ENCODE results near the gene VAV3.

The VAV3 gene

GRCh38 chr1:107883562-107883961 is 81.4 kb downstream of the VAV3 start:
- DNase-seq = no peak

DNA sequence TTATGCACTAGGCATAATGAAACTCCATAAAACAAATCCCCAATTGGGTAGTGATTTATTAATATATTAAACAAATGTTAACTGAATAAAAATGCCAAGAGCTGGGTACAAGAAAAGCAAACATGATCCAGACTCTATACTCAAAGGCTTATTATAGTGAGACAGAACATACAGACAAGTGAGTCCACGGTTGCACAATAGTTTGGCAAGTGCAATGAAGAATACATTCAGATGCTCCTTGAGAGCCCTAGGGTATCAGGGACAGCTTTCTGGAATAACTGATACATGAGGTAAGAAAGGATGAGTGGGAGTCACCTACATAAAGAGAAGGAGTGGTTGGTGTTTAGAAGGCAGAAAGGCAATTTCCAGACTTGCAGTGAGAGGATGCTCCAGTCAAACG is 85.1 kb downstream of the VAV3 start:
- DNase-seq = no peak

DNA sequence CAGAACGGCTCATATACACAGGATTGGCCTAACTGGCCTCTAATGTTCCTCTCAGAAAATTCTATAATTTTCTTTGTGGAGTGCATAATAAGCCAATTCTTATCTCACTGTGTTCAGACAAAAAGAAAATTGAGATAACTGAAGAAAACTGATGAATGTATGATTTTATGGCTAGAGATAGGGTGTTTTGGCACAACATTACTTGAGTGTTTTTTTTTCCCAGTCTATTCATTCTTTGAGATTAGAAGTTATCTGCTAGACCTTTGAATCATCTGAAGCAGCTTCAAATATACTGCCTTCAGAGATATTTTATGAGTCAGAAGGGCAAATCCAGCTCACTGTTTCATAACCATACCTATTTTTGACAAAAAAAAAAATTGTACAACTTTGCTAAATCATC is 85.6 kb downstream of the VAV3 start:
- DNase-seq = no peak

DNA sequence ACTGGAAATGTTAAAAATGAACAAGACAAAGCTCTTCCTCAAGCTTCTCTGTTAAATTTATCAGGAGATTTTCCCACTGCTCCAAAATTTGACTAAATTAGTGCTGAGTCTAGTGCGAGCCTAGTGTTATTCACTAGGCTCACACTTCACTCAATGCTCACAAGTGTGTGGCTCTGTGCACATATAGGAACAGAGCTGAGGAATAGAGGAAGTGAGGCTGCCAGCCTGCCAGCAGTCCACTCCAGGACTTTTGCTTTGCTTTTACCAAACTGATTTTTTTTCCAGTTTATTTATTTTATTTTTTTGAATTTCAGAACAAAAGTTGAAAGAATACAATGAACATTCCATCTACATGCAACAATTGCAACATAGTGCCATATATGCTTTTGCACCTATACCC is 87.2 kb downstream of the VAV3 start:
- DNase-seq = no peak

DNA sequence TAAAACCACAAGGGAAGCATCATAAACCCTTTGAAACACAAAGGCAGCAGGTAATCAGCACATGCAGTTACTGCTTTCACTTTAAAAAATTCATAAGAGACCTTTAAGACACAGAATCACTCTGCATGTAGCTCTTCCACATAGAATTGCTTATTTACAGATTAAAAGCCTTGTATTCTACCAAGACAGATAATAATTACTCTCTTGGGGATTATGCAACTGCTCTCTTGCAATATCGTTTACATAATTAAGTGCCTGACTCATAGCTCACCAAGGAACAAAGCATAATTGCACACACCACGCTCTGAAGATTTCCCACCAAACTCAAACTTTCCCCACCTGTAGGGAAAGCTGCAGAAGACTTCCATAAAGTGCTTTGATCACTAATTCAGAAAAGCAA is 87.9 kb downstream of the VAV3 start:
- no peak for DNase-seq

GRCh38 chr1:107875689-107876088 is 89.3 kb downstream of the VAV3 start:
- DNase-seq = no peak

DNA sequence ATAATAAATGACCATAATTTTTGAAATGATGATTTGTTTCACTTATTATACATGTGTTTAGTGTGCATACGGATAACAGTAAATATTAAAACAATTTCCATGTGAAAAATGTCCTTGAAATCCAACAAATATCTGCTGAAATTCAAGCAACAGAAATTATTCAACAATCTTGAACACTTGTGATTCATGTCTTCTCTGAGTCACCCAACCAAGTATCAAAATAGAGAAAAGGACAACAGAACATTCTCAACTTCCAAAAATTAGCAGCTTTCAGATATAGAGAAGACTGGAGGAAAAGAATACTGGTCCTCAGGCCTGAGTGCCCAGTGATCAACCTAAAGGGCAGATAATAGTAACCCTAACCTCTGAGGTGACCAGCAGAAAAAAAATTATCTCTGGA is 90.8 kb downstream of the VAV3 start:
- DNase-seq = no peak

DNA sequence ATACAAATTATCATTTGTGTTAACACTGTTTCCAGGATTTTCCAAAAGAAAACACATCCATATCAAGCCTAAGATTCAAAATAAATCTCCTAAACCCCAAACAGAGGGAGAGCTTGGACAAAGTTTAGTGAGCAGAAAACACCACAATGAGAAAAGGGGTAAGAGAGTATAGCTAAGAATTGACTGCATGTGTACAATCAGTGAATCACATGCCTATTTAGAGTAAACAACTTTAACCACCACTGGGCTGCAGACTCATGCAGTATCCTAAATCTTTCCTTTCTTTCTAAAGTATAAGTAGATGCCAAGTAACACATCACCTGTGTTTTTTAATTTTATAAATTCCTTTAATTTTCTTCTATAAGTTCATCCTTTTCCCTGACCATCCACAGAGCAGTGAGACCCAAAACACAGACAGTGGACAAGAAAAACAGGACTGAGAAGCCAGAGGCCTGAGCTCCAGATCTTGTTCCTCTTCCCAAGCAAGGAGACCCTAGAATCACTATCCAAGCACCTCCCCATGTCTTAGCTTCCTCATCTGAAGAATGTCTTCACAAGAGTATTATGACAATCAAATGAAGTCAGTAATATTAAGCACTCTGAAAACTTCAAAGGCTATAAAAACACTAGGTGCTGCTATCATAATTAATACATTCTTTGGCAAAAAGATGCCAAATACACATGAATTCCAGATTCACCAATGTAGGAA is 93.1 kb downstream of the VAV3 start:
- DNase-seq = no peak

GRCh38 chr1:107871259-107871658 is 93.7 kb downstream of the VAV3 start:
- DNase-seq = no peak

GRCh38 chr1:107870696-107871095 is 94.3 kb downstream of the VAV3 start:
- no peak for DNase-seq

DNA sequence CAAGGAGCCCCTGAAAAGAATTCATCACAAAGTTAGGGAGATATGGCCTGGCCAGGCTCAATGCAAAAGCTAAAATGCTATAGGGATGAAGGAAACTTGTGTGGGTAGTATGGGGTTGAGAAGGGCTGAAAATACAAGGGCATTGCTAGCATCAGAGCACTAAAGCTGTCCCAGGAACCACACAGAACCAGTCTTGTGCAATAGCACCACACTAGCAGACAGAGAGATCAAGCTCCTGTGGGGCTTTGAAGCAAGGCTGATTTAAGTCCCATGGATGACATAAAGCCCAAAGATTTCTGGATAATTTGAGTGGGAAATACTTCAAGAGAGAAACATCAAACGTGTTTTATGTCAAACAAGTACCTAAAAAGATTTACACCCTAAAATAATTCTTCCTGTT is 97.1 kb downstream of the VAV3 start:
- DNase-seq = no peak

DNA sequence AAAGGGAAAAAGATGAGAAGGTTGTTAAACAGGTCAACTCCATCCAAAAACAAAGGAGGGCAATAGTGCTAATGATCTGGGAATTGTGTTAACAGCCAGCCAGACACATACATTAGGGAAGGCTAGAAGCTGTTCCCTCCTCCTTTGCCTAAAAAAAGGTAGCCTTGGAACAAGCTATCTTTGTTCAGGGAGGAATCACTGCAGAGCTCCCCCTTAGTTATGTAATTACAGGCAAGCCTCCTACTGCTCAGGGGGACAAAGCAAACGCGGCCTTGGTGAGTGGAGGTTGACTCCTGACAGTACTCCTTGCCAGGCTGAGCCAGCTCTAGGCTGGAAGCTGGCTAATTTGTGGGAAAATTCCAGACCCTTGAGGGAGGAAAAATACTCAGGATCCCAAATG is 97.6 kb downstream of the VAV3 start:
- DNase-seq = no peak

- DNase-seq = no peak
Observed at GRCh38 chr1:107866870-107867269, 98.1 kb downstream of the VAV3 start.

GRCh38 chr1:107865627-107866026 is 99.4 kb downstream of the VAV3 start:
- DNase-seq = no peak

GRCh38 chr1:107863342-107863741 is 101.6 kb downstream of the VAV3 start:
- DNase-seq = no peak

- DNase-seq = peak; percentile 27
Observed at GRCh38 chr1:107862064-107862463, 102.9 kb downstream of the VAV3 start.

GRCh38 chr1:107858323-107858722 is 106.7 kb downstream of the VAV3 start:
- DNase-seq = no peak

DNA sequence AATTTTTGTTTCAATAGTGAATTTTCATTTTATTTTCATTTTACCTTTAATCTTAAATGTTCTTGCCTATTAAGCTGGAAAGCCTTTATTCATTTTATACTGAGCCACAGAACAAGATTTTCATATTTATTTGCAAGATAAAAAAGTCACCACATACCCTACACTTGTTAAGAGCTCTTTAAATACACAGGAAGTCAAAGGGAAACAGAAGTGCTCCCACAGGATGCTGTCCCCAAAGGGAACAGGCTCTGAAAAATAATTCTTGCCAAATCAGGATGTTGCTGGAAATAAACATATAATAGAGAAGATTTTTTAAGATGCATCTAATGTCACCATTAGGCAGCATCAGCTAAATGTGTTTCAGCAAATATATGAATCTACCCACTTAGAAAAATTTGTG is 113.6 kb downstream of the VAV3 start:
- DNase-seq = no peak

DNA sequence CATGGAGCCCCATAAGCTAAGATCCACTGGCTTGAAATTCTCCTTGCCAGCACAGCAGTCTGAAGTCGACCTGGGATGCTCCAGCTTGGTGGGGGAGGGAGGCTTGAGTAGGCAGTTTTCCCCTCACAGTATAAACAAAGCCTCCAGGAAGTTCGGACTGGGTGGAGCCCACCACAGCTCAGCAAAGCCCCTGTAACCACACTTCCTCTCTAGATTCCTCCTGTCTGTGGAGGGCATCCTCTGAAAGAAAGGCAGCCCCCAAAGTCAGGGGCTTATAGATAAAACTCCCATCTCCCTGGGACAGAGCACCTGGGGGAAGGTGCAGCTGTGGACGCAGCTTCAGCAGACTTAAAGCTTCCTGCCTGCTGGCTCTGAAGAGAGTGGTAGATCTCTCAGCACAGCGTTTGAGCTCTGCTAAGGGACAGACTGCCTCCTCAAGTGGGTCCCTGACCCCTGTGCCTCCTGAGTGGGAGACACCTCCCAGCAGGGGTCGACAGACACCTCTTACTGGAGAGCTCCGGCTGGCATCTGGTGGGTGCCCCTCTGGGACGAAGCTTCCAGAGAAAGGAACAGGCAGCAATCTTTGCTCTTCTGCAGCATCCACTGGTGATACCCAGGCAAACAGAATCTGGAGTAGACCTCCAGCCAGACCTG is 120.3 kb downstream of the VAV3 start:
- peak; percentile 23 for DNase-seq

- peak; percentile 34 for DNase-seq
Observed at GRCh38 chr1:107843989-107844388, 121.0 kb downstream of the VAV3 start.

- no peak for DNase-seq
Observed at GRCh38 chr1:107842241-107842640, 122.7 kb downstream of the VAV3 start.

DNA sequence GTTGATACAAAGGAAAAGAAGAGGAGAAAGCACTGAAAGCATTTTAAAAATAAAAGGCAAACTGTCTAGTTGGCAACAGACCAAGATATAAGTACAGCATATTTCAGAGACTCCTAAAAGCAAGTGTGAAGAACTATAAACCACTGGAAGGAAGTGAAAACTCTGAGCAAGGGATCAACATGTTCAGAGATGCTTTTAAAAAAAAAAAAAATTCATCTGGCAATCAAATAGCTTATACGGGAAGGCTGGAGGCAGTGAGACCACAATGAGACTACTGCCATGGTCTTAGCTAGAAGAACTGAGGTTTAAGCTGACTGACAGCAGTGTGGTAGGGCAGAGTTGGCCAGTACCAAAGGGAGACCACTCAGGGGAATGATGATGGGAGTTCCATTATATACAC is 124.3 kb downstream of the VAV3 start:
- no peak for DNase-seq

DNA sequence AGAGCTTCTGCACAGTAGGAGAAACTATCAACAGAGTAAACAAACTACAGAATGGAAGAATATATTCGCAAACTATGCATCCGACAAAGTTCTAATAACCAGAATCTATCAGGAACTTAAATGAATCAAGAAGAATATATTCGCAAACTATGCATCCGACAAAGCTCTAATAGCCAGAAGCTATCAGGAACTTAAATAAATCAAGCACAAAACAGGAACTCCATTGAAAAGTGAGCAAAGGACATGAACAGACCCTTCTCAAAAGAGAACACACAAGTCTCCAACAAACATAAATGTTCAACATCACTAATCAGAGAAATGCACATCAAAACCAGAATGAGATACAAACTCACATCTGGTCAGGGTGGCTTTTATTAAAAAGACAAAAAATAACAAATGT is 126.9 kb downstream of the VAV3 start:
- DNase-seq = no peak

GRCh38 chr1:107835151-107835670 is 129.8 kb downstream of the VAV3 start:
- no peak for DNase-seq

DNA sequence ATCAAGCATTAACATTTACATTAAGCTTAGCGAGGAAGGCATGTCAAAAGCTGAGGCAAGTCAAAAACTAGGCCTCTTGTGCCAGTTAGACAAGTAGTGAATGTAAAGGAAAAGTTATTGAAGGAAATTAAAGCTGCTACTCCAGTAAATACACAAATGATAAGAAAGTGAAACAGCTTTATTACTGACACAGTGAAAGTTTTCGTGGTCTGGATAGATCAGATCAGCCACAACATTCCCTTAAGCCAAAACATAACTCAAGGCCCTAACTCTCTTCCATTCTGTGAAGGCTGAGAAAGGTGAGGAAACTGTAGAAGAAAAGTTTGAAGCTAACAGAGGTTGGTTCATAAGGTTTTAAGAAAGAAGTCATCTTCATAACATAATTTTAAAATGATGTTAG is 131.9 kb downstream of the VAV3 start:
- no peak for DNase-seq
